Measurements from ENCODE around the gene PAX8.

GRCh38 chr2:113298176-113298575, 19.5 kb upstream of the PAX8 start:
- TF ChIP-seq CTCF (conservative IDR thresholded peaks at IDR 0.05; ENCODE audit: low read length) (no peak), EZH2phosphoT487 (IDR thresholded peaks at IDR 0.05; ENCODE audit: borderline replicate concordance) (no peak)
